Measurements from ENCODE around the gene HDAC9.

HDAC9 gene

GRCh38 chr7:18494821-18495408, 634 bp upstream of the HDAC9 start:
- DNase-seq (ENCODE audit: low read depth): no peak

- DNase-seq (ENCODE audit: low read depth): no peak
Observed at GRCh38 chr7:18496341-18496700, 772 bp downstream of the HDAC9 start.

- DNase-seq (ENCODE audit: low read depth): no peak
Observed at GRCh38 chr7:18497082-18497481, 1.5 kb downstream of the HDAC9 start.

GRCh38 chr7:18497800-18498199, 2.3 kb downstream of the HDAC9 start:
- DNase-seq (ENCODE audit: low read depth): no peak

- DNase-seq (ENCODE audit: low read depth): no peak
Observed at GRCh38 chr7:18498341-18498740, 2.8 kb downstream of the HDAC9 start.

- no peak for DNase-seq (ENCODE audit: low read depth)
Observed at GRCh38 chr7:18499407-18500177, 4.0 kb downstream of the HDAC9 start.

- DNase-seq (ENCODE audit: low read depth): no peak
Observed at GRCh38 chr7:18503126-18503866, 7.7 kb downstream of the HDAC9 start.

GRCh38 chr7:18504965-18505364, 9.4 kb downstream of the HDAC9 start:
- DNase-seq (ENCODE audit: low read depth): no peak

GRCh38 chr7:18505870-18506460, 10.4 kb downstream of the HDAC9 start:
- no peak for DNase-seq (ENCODE audit: low read depth)

- DNase-seq (ENCODE audit: low read depth): no peak
Observed at GRCh38 chr7:18508443-18509427, 13.2 kb downstream of the HDAC9 start.

GRCh38 chr7:18509481-18509880, 13.9 kb downstream of the HDAC9 start:
- no peak for DNase-seq (ENCODE audit: low read depth)

GRCh38 chr7:18511351-18512140, 16.0 kb downstream of the HDAC9 start:
- no peak for DNase-seq (ENCODE audit: low read depth)

- DNase-seq (ENCODE audit: low read depth): no peak
Observed at GRCh38 chr7:18513343-18513742, 17.8 kb downstream of the HDAC9 start.

GRCh38 chr7:18515067-18515466, 19.5 kb downstream of the HDAC9 start:
- DNase-seq (ENCODE audit: low read depth): no peak

GRCh38 chr7:18517646-18518045, 22.1 kb downstream of the HDAC9 start:
- DNase-seq (ENCODE audit: low read depth): no peak

GRCh38 chr7:18518555-18518954, 23.0 kb downstream of the HDAC9 start:
- DNase-seq (ENCODE audit: low read depth): no peak

- DNase-seq (ENCODE audit: low read depth): no peak
Observed at GRCh38 chr7:18520450-18521235, 25.1 kb downstream of the HDAC9 start.

- no peak for DNase-seq (ENCODE audit: low read depth)
Observed at GRCh38 chr7:18521236-18521589, 25.7 kb downstream of the HDAC9 start.

GRCh38 chr7:18521945-18522566, 26.5 kb downstream of the HDAC9 start:
- DNase-seq (ENCODE audit: low read depth): no peak

GRCh38 chr7:18524248-18524647, 28.7 kb downstream of the HDAC9 start:
- no peak for DNase-seq (ENCODE audit: low read depth)

Data from stimulated activated CD8-positive, alpha-beta memory T cell treated with anti-CD3 and anti-CD28 coated beads, Interleukin-7, amount 100 ng/mL, for 24 hours (primary cell).